K562 (cell line): ENCODE data around the gene GP1BB. TPM values are rescaled to one million over a fixed set of nuclear protein-coding genes. Genes with fewer than 3 reads are reported as not detected.

Experiments
- CC2D1A ChIP-seq: fragments of 450-650 bp; IDR thresholded peaks from 2 replicates; pipeline ENCODE4 v1.6.1; 2017; ENCODE audit warnings: mild to moderate bottlenecking
- CEBPB ChIP-seq: fragments of 450-650 bp; IDR thresholded peaks from 2 replicates; pipeline ENCODE4 v1.6.1; 2016; ENCODE audit warnings: missing genetic modification characterization, missing compliant biosample characterization
- CHD1 ChIP-seq: fragments of 200-600 bp; sonication (generic); IDR thresholded peaks from one replicate; pipeline ENCODE4 v1.6.1; 2012; ENCODE audit warnings: mild to moderate bottlenecking, moderate library complexity, low read length, inconsistent platforms
- ELF4 ChIP-seq: fragments of 450-650 bp; formaldehyde crosslinking; IDR thresholded peaks from 2 replicates; pipeline ENCODE4 v1.4.0; 2022; ENCODE audit warnings: missing genetic modification characterization
- HNRNPLL ChIP-seq: fragments of 200-400 bp; formaldehyde crosslinking; IDR thresholded peaks from 2 replicates; pipeline ENCODE4 v1.6.1; 2017; ENCODE audit warnings: low read length, low read depth, mild to moderate bottlenecking; ENCODE audit not compliant: poor library complexity, severe bottlenecking
- L3MBTL2 ChIP-seq: fragments of 450-650 bp; IDR thresholded peaks from 2 replicates; pipeline ENCODE4 v1.6.1; 2016; ENCODE audit warnings: mild to moderate bottlenecking, moderate library complexity
- MAFK ChIP-seq: IDR thresholded peaks from 2 replicates; pipeline ENCODE4 v1.6.1; 2011; ENCODE audit warnings: low read length, improper control_type of control experiment
- MXD1 ChIP-seq: fragments of 250-450 bp; sonication (Bioruptor Pico); IDR thresholded peaks from 2 replicates; pipeline ENCODE4 v1.8.0; 2021; ENCODE audit warnings: borderline replicate concordance, mild to moderate bottlenecking, moderate library complexity; ENCODE audit not compliant: poor library complexity, severe bottlenecking
- SAFB2 ChIP-seq: fragments of 200-400 bp; formaldehyde crosslinking; IDR thresholded peaks from 2 replicates; pipeline ENCODE4 v1.6.1; 2018; ENCODE audit warnings: borderline replicate concordance, low read length, low read depth, moderate library complexity; ENCODE audit not compliant: severe bottlenecking
- TEAD2 ChIP-seq: fragments of 450-650 bp; IDR thresholded peaks from 2 replicates; pipeline ENCODE4 v1.6.1; 2016; ENCODE audit warnings: missing genetic modification characterization, control low read depth, missing compliant biosample characterization
- YBX1 ChIP-seq: fragments of 450-650 bp; IDR thresholded peaks from 2 replicates; pipeline ENCODE4 v1.7.1; 2016; ENCODE audit warnings: mild to moderate bottlenecking
- ZBTB26 ChIP-seq: fragments of 450-650 bp; formaldehyde crosslinking; IDR thresholded peaks from 2 replicates; pipeline ENCODE4 v1.4.0; 2022; ENCODE audit warnings: missing genetic modification characterization
- ZKSCAN3 ChIP-seq: fragments of 250-450 bp; sonication (Bioruptor Pico); IDR thresholded peaks from 2 replicates; pipeline ENCODE4 v1.4.0; 2020
- ZNF143 ChIP-seq: sonication (generic); formaldehyde crosslinking; IDR thresholded peaks from 2 replicates; pipeline ENCODE4 v1.9.0; 2022; ENCODE audit warnings: mild to moderate bottlenecking, missing genetic modification reagents
- ZNF23 ChIP-seq: fragments of 250-450 bp; sonication (Bioruptor Pico); IDR thresholded peaks from 2 replicates; pipeline ENCODE4 v1.4.0; 2020; ENCODE audit warnings: mild to moderate bottlenecking
- ZNF668 ChIP-seq: fragments of 250-450 bp; sonication (Bioruptor Pico); IDR thresholded peaks from 2 replicates; pipeline ENCODE4 v1.8.0; 2022; ENCODE audit warnings: mild to moderate bottlenecking, inconsistent platforms
- ZNF785 ChIP-seq: fragments of 250-450 bp; sonication (Bioruptor Pico); IDR thresholded peaks from 2 replicates; pipeline ENCODE4 v1.4.0; 2020; ENCODE audit warnings: mild to moderate bottlenecking
- polyA plus RNA-seq, 8 experiments: library from polyadenylated mRNA; depleted of rRNA in 4 of 8; stranded (reverse) in 5 of 8; unstranded in 3 of 8; fragments of >200 nt; fragmentation: Nextera tagmentation in 2 of 8; fragmentation: Illumina TruSeq in 1 of 8; extraction: Ambion mirVana in 2 of 8; extraction: Trizol in 1 of 8; gene quantifications; 2 replicates each; pipeline versions ENCODE4 v1.2.1 to v1.2.3, GENCODE V29; 2011 to 2014; ENCODE audit warnings: inconsistent platforms in 1 of 8, missing spikeins in 1 of 8
- total RNA-seq, 7 experiments: library from RNA; depleted of rRNA in 6 of 7; stranded (reverse); fragments of >200 nt in 6 of 7; fragmentation: Illumina TruSeq in 2 of 7; extraction: Trizol in 2 of 7; gene quantifications; 2 replicates each; pipeline versions ENCODE4 v1.2.1 to v1.2.3, GENCODE V29; 2011 to 2021; ENCODE audit warnings: low replicate concordance in 1 of 7
- TF ChIP-seq, protein P1 (sequence below): fragments of 200-800 bp; sonication (Bioruptor generic); IDR thresholded peaks from 2 replicates; pipeline ENCODE4 v1.6.1; 2017; ENCODE audit warnings: missing genetic modification characterization, missing compliant biosample characterization
- TF ChIP-seq, protein P2 (sequence below): fragments of 450-650 bp; IDR thresholded peaks from 2 replicates; pipeline ENCODE4 v1.6.1; 2014; ENCODE audit warnings: low read depth, mild to moderate bottlenecking, moderate library complexity, borderline replicate concordance
- TF ChIP-seq, protein P3 (sequence below): fragments of 250-450 bp; sonication (Bioruptor Pico); IDR thresholded peaks from 2 replicates; pipeline ENCODE4 v1.5.0; 2021; ENCODE audit warnings: mild to moderate bottlenecking, moderate library complexity

The GP1BB gene
- total and polyA plus RNA-seq, 9 of the 15 experiments (the other 6 are each of a cell fraction or from before 2014, with no cell fraction given) = 0.69 to 162 (median 2.8) TPM

GRCh38 chr22:19730655-19731360, 7.5 kb downstream of the GP1BB start (continued):
- TF ChIP-seq ZBTB26 = peak; percentile 92
- peak; percentile 44 for TF ChIP-seq CHD1
- no peak for TF ChIP-seq CEBPB
- no peak for TF ChIP-seq ZNF143 (CRISPR knock-in tag)
- no peak for TF ChIP-seq YBX1
- peak; percentile 99 for TF ChIP-seq CC2D1A
- TF ChIP-seq ZNF785 (CRISPR knock-in tag) = no peak
- TF ChIP-seq, protein P1, sequence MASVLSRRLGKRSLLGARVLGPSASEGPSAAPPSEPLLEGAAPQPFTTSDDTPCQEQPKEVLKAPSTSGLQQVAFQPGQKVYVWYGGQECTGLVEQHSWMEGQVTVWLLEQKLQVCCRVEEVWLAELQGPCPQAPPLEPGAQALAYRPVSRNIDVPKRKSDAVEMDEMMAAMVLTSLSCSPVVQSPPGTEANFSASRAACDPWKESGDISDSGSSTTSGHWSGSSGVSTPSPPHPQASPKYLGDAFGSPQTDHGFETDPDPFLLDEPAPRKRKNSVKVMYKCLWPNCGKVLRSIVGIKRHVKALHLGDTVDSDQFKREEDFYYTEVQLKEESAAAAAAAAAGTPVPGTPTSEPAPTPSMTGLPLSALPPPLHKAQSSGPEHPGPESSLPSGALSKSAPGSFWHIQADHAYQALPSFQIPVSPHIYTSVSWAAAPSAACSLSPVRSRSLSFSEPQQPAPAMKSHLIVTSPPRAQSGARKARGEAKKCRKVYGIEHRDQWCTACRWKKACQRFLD (CRISPR knock-in tag) = no peak
- TF ChIP-seq ELF4 (CRISPR knock-in tag) = peak; percentile 83; the same call in 1 of the 2 replicates
- no peak for TF ChIP-seq SAFB2
- peak; percentile 61; the same call in 1 of the 2 replicates for TF ChIP-seq ZNF668
- TF ChIP-seq MXD1 (CRISPR knock-in tag) = peak; percentile 45
- TF ChIP-seq HNRNPLL = peak; percentile 70
- TF ChIP-seq, protein P2, sequence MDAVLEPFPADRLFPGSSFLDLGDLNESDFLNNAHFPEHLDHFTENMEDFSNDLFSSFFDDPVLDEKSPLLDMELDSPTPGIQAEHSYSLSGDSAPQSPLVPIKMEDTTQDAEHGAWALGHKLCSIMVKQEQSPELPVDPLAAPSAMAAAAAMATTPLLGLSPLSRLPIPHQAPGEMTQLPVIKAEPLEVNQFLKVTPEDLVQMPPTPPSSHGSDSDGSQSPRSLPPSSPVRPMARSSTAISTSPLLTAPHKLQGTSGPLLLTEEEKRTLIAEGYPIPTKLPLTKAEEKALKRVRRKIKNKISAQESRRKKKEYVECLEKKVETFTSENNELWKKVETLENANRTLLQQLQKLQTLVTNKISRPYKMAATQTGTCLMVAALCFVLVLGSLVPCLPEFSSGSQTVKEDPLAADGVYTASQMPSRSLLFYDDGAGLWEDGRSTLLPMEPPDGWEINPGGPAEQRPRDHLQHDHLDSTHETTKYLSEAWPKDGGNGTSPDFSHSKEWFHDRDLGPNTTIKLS = no peak
- TF ChIP-seq MAFK = peak; percentile 29; the same call in 1 of the 2 replicates
- TF ChIP-seq ZKSCAN3 (CRISPR knock-in tag) = no peak
- TF ChIP-seq ZNF23 (CRISPR knock-in tag) = no peak
- TF ChIP-seq TEAD2 (tag) = no peak
- no peak for TF ChIP-seq L3MBTL2
- TF ChIP-seq, protein P3, sequence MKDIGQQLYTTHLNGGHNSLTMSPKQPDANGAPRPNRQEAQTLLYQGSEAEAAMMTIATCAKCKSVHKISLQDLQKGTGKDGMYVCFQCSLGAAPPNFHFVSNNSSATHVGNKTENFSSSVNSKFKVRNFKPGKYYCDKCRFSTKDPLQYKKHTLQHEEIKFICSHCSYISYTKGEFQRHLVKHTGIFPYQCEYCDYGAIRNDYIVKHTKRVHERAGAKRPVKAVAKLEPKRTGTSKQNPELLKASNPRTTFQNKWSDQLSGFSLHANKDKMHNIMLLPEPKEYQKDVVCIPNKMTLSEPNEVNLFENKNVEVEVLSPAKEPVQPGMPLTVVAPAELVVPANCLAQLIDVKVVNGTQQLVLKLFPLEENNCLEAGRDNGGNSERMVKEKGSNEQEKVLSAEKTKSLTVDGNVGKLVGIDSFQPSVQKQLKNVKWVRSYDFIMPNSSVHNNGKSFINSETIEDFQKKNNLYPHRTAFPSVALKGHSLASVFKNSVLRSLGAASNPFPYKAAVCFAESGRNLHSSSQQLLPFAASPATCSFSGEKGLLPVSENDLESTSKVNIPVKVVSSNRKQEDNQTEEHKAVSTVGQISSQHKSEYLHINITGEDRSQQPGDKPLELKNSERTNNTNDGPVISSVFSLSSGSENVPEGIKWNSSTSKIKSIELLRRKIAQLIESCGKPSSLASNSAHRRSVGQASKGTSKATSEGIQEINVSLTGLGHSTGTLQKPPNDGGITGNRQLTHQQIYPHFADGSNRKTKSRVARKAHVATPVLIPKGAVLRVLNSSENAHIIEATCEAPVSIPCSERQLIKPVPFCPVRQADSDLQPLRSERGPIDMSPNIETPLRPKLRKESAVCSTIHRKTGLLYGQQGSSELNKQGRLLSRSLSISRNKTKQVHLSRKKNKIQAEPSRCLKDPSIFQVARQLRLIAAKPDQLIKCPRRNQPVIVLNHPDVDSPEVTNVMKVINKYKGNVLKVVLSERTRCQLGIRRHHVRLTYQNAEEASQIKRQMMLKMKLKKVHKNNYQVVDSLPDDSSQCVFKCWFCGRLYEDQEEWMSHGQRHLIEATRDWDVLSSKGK (CRISPR knock-in tag) = no peak
